Measurements from ENCODE around the gene ANK2.

The ANK2 gene

GRCh38 chr4:113073451-113074005, 24.1 kb downstream of the ANK2 start:
- no peak overlapping the region for H3K27ac ChIP-seq (ENCODE audit: low read depth, low read length)
- no peaks in the 10 kb centered on the region for H3K36me3 ChIP-seq (ENCODE audit: low read length)
- H3K4me2 ChIP-seq (ENCODE audit: low read depth, low read length, poor library complexity, severe bottlenecking) = no peak overlapping the region
- H3F3A ChIP-seq (ENCODE audit: insufficient read depth) = no peaks in the 10 kb centered on the region
- no peak overlapping the region for H2AFZ ChIP-seq (ENCODE audit: low read depth, low read length, severe bottlenecking)
- no peaks in the 10 kb centered on the region for H3K79me2 ChIP-seq (ENCODE audit: insufficient read depth, low read length)
- TF ChIP-seq CTCF (IDR thresholded peaks at IDR 0.05; ENCODE audit: insufficient read depth, low read length, poor library complexity, severe bottlenecking) (no peak), EZH2phosphoT487 (conservative IDR thresholded peaks at IDR 0.05; ENCODE audit: low read length) (no peak)
- no peaks in the 10 kb centered on the region for H4K20me1 ChIP-seq (ENCODE audit: low read depth, low read length)
- no peak overlapping the region for H3K4me3 ChIP-seq (ENCODE audit: insufficient read depth, low read length, poor library complexity, severe bottlenecking)
- H3K27me3 ChIP-seq (ENCODE audit: low read length) = no peaks in the 10 kb centered on the region
- no peak overlapping the region for H3K9ac ChIP-seq (ENCODE audit: low read length)
- H3K9me2 ChIP-seq (replicated peaks; ENCODE audit: insufficient read depth, low read length) = no peaks in the 10 kb centered on the region
- no peaks in the 10 kb centered on the region for H3K9me3 ChIP-seq (ENCODE audit: insufficient read depth, low read length)

- TF ChIP-seq CTCF (IDR thresholded peaks at IDR 0.05; ENCODE audit: insufficient read depth, low read length, poor library complexity, severe bottlenecking) (no peak), EZH2phosphoT487 (conservative IDR thresholded peaks at IDR 0.05; ENCODE audit: low read length) (no peak)
- no peaks in the 10 kb centered on the region for H3K36me3 ChIP-seq (ENCODE audit: low read length)
- H4K20me1 ChIP-seq (ENCODE audit: low read depth, low read length) = no peaks in the 10 kb centered on the region
- no peak overlapping the region for H3K9ac ChIP-seq (ENCODE audit: low read length)
- H3K4me2 ChIP-seq (ENCODE audit: low read depth, low read length, poor library complexity, severe bottlenecking) = no peak overlapping the region
- no peaks in the 10 kb centered on the region for H3K9me3 ChIP-seq (ENCODE audit: insufficient read depth, low read length)
- no peaks in the 10 kb centered on the region for H3K9me2 ChIP-seq (replicated peaks; ENCODE audit: insufficient read depth, low read length)
- H3F3A ChIP-seq (ENCODE audit: insufficient read depth) = no peaks in the 10 kb centered on the region
- H3K79me2 ChIP-seq (ENCODE audit: insufficient read depth, low read length) = no peaks in the 10 kb centered on the region
- H3K27ac ChIP-seq (ENCODE audit: low read depth, low read length) = no peak overlapping the region
- H2AFZ ChIP-seq (ENCODE audit: low read depth, low read length, severe bottlenecking) = no peak overlapping the region
- no peak overlapping the region for H3K4me3 ChIP-seq (ENCODE audit: insufficient read depth, low read length, poor library complexity, severe bottlenecking)
- no peaks in the 10 kb centered on the region for H3K27me3 ChIP-seq (ENCODE audit: low read length)
Observed at GRCh38 chr4:113077575-113077974, 28.1 kb downstream of the ANK2 start.

GRCh38 chr4:113078066-113078465, 28.6 kb downstream of the ANK2 start:
- no peak for TF ChIP-seq EZH2phosphoT487 (conservative IDR thresholded peaks at IDR 0.05; ENCODE audit: low read length)
- no peak for TF ChIP-seq CTCF (IDR thresholded peaks at IDR 0.05; ENCODE audit: insufficient read depth, low read length, poor library complexity, severe bottlenecking)
- no peaks in the 10 kb centered on the region for H3K79me2 ChIP-seq (ENCODE audit: insufficient read depth, low read length)
- no peaks in the 10 kb centered on the region for H3F3A ChIP-seq (ENCODE audit: insufficient read depth)
- H3K4me3 ChIP-seq (ENCODE audit: insufficient read depth, low read length, poor library complexity, severe bottlenecking) = no peak overlapping the region
- no peaks in the 10 kb centered on the region for H3K9me2 ChIP-seq (replicated peaks; ENCODE audit: insufficient read depth, low read length)
- no peak overlapping the region for H3K4me2 ChIP-seq (ENCODE audit: low read depth, low read length, poor library complexity, severe bottlenecking)
- no peaks in the 10 kb centered on the region for H4K20me1 ChIP-seq (ENCODE audit: low read depth, low read length)
- no peaks in the 10 kb centered on the region for H3K27me3 ChIP-seq (ENCODE audit: low read length)
- no peaks in the 10 kb centered on the region for H3K36me3 ChIP-seq (ENCODE audit: low read length)
- no peak overlapping the region for H2AFZ ChIP-seq (ENCODE audit: low read depth, low read length, severe bottlenecking)
- H3K9me3 ChIP-seq (ENCODE audit: insufficient read depth, low read length) = no peaks in the 10 kb centered on the region
- H3K9ac ChIP-seq (ENCODE audit: low read length) = no peak overlapping the region
- no peak overlapping the region for H3K27ac ChIP-seq (ENCODE audit: low read depth, low read length)

Measured in SU-DHL-6 (cell line).